IPS-20b (cell line): ENCODE measurements around the gene VGF.
"Not testable (repeated sequence)": the region's sequence is repeated elsewhere in the genome, so short reads cannot be mapped to it uniquely, and the experiment has no call there.

Experiments
- H3K27ac ChIP-seq: one replicate; pipeline ENCODE4 v1.5.1; 2013; ENCODE audit warnings: low read length
- H3K27me3 ChIP-seq: 2 replicates; pipeline ENCODE4 v1.6.1; 2013; ENCODE audit warnings: mild to moderate bottlenecking, low read length, inconsistent platforms; ENCODE audit not compliant: insufficient read depth
- H3K36me3 ChIP-seq: 2 replicates; pipeline ENCODE4 v1.6.1; 2013; ENCODE audit warnings: low read depth, mild to moderate bottlenecking, inconsistent platforms, low read length, moderate library complexity; ENCODE audit not compliant: insufficient read depth
- H3K4me1 ChIP-seq: 2 replicates; pipeline ENCODE4 v1.6.1; 2013; ENCODE audit warnings: mild to moderate bottlenecking, control low read depth, inconsistent platforms, low read length, moderate library complexity; ENCODE audit not compliant: insufficient read depth
- H3K4me3 ChIP-seq: 2 replicates; pipeline ENCODE4 v1.5.1; 2013; ENCODE audit warnings: mild to moderate bottlenecking, low read length, inconsistent platforms
- H3K9ac ChIP-seq: 2 replicates; pipeline ENCODE4 v1.6.1; 2013; ENCODE audit warnings: low read depth, mild to moderate bottlenecking, inconsistent platforms, low read length, moderate library complexity
- H3K9me3 ChIP-seq: 2 replicates; pipeline ENCODE4 v1.6.1; 2013; ENCODE audit warnings: mild to moderate bottlenecking, low read depth, low read length, inconsistent platforms; ENCODE audit not compliant: insufficient read depth

VGF gene

DNA sequence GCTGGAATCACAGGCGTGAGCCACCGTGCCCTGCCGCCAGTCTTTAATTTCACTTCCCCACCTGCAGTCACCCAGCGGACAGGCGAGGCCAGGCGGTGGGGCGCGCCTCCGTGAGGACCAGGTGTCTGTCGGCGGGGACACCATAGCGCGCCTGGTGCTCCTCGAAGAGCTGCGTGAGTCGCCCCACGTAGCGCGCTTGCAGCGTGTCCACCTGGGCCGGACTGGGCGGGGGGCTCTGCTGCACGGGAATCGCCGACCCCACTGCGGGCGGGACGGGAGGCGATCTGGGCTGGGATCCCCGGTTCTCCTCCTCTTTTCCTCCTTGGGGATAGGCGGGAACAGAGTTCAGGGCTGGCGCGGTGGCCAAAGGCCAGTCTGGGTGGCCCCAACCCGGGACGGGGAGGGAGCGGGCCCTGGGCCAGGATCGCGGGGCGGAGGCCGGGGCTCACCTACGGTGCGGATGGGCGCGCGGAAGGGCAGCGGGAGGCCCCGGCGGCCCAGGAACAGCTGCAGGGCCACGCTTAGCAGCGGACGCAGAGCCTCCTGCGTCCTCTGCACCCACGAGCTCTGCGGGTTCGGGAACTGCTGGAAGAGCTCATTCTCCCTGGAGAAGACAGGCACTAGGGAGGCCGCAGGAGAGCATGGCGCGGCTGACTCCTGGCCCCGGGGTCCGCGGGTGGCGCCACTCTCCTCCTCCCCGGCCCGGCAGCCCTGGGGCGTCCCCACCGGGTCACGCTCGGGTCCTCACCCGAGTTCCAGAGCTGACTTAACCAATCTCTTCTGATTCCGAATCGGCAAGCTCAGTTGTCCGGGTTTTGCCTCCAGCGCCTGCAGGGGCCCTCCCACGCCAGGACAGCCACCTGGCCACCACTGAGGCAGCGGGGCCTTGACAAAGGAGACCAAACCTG, 36.6 kb upstream of the VGF start:
- Histone ChIP-seq H3K9me3 (no peaks in the 10 kb centered on the region), H3K4me1 (peaks cover 4% of the 10 kb centered on the region; the same call in 1 of the 2 replicates), H3K27ac (no peak overlapping the region), H3K9ac (peak overlapping the region; percentile 34; the same call in 1 of the 2 replicates), H3K4me3 (peak overlapping the region; percentile 53; the same call in 1 of the 2 replicates), H3K27me3 (peaks cover 32% of the 10 kb centered on the region; the same call in 1 of the 2 replicates), H3K36me3 (no peaks in the 10 kb centered on the region)

GRCh38 chr7:101200862-101201599, 35.7 kb upstream of the VGF start, which contains the start of gene MOGAT3:
TSS of gene MOGAT3 (minus strand) at chr7:101201036. CDS start at chr7:101200854, 182 bp downstream.
- Histone ChIP-seq H3K9ac (peak within 1 kb of the TSS; percentile 34; the same call in 1 of the 2 replicates), H3K4me3 (peak within 1 kb of the TSS; percentile 53; the same call in 1 of the 2 replicates), H3K4me1 (peaks cover 4% of the 10 kb centered on the region; the same call in 1 of the 2 replicates), H3K27me3 (peaks cover 32% of the 10 kb centered on the region; the same call in 1 of the 2 replicates), H3K27ac (no peak within 1 kb of the TSS), H3K9me3 (no peaks in the 10 kb centered on the region), H3K36me3 (no peaks in the 10 kb centered on the region)

GRCh38 chr7:101200504-101200861, 35.1 kb upstream of the VGF start:
- Histone ChIP-seq H3K9ac (peak overlapping the region; percentile 3; the same call in 1 of the 2 replicates), H3K27ac (no peak overlapping the region), H3K9me3 (no peaks in the 10 kb centered on the region), H3K36me3 (no peaks in the 10 kb centered on the region), H3K4me3 (no peak overlapping the region), H3K4me1 (peaks cover 4% of the 10 kb centered on the region; the same call in 1 of the 2 replicates), H3K27me3 (peaks cover 32% of the 10 kb centered on the region; the same call in 1 of the 2 replicates)

DNA sequence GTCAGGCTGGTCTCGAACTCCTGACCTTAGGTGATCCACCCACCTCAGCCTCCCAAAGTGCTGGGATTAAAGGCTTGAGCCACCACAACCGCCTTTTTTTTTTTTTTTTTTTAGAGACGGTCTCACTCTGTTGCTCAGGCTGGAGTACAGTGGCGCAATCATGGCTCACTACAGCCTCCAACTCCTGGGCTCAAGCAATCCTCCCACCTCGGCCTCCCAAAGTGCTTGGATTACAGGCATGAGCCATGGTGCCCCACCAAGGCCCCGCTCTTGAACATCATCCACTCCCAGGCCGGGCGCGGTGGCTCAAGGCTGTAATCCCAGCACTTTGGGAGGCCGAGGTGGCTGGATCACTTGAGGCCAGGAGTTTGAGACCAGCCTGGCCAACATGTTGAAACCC, 34.2 kb upstream of the VGF start:
- not testable (repeated sequence) for H3K27ac ChIP-seq, H3K9me3 ChIP-seq, H3K36me3 ChIP-seq, H3K4me1 ChIP-seq, H3K9ac ChIP-seq, H3K4me3 ChIP-seq
- peaks cover 32% of the 10 kb centered on the region; the same call in 1 of the 2 replicates for H3K27me3 ChIP-seq

DNA sequence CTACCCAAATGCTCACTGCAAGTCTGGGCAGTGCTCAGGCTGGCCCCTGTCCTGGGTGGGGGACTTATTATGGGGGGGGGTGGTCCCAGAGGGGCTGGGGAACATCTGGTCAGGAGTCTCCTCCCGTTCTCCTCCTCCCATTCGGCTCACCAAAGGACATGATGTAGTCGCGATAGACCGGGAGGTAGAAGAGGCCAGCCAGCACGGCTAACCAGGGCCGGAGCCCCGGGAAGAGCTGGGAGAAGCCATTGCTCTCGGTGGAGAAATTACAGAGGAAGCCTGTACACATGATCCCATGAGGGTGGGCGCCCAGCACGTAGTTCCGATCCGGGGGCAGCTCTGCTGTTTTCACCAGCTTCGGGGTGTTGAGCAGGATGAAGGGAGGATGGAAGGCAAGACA, 33.1 kb upstream of the VGF start:
- H3K9ac ChIP-seq: no peak overlapping the region
- H3K4me1 ChIP-seq: peaks cover 4% of the 10 kb centered on the region; the same call in 1 of the 2 replicates
- H3K27me3 ChIP-seq: peaks cover 27% of the 10 kb centered on the region; the same call in 1 of the 2 replicates
- no peak overlapping the region for H3K27ac ChIP-seq
- no peaks in the 10 kb centered on the region for H3K9me3 ChIP-seq
- no peaks in the 10 kb centered on the region for H3K36me3 ChIP-seq
- H3K4me3 ChIP-seq: no peak overlapping the region

- H3K9ac ChIP-seq: no peak overlapping the region
- H3K4me3 ChIP-seq: no peak overlapping the region
- H3K9me3 ChIP-seq: no peaks in the 10 kb centered on the region
- H3K27me3 ChIP-seq: peaks cover 23% of the 10 kb centered on the region; the same call in 1 of the 2 replicates
- no peaks in the 10 kb centered on the region for H3K36me3 ChIP-seq
- H3K4me1 ChIP-seq: peaks cover 4% of the 10 kb centered on the region; the same call in 1 of the 2 replicates
- H3K27ac ChIP-seq: no peak overlapping the region
Measured at GRCh38 chr7:101197991-101198390, 32.6 kb upstream of the VGF start.

- Histone ChIP-seq H3K4me3 (no peak overlapping the region), H3K27me3 (peaks cover 3% of the 10 kb centered on the region; the same call in 1 of the 2 replicates), H3K36me3 (no peaks in the 10 kb centered on the region), H3K27ac (no peak overlapping the region), H3K9ac (no peak overlapping the region), H3K9me3 (no peaks in the 10 kb centered on the region), H3K4me1 (peaks cover 4% of the 10 kb centered on the region; the same call in 1 of the 2 replicates)
Measured at GRCh38 chr7:101195884-101196283, 30.5 kb upstream of the VGF start.

DNA sequence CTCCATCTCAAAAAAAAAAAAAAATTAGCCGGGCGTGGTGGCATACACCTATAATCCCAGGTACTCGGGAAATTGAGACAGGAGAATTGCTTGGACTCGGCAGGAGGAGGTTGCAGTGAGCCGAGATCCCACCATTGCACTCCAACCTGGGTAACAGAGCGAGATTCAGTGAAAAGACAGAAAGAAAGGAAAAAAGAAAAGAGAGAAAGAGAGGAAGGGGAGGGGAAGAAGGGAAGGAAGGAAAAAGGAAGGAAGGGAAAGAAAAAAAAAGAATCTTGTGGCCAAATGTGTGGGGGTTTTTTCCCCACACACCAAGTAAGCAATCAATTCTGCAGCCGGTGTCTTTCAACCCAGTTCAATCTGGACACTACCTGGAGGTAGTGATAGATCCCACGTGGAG, 23.7 kb upstream of the VGF start:
- no peaks in the 10 kb centered on the region for H3K4me1 ChIP-seq
- no peaks in the 10 kb centered on the region for H3K27me3 ChIP-seq
- no peak overlapping the region for H3K27ac ChIP-seq
- no peaks in the 10 kb centered on the region for H3K9me3 ChIP-seq
- H3K4me3 ChIP-seq: no peak overlapping the region
- H3K36me3 ChIP-seq: no peaks in the 10 kb centered on the region
- H3K9ac ChIP-seq: no peak overlapping the region

DNA sequence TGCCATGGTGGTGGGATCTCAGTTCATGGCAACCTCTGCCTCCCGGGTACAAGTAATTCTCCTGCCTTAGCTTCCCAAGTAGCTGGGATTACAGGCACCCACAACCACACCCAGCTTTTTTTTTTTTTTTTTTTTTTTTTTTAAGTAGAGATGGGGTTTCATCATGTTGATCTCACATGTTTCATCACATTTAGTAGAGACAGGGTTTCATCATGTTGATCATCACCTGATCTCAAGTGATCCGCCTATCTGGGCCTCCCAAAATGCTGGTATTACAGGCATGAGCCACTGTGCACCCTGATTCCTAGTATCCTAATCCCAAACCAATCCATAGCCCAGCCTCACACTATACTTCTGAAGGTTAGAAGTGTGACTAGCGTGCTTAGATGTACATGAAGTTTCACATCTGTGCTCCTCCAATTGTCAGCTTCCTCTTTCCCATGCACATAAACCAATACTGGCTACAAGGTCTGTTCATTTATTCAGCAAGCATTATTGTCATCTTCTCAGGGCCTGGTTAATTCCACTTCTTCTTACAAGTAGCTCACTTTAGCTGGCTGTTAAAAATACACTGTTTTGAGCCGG, 21.6 kb upstream of the VGF start:
- Histone ChIP-seq H3K27me3 (no peaks in the 10 kb centered on the region), H3K36me3 (no peaks in the 10 kb centered on the region), H3K4me1 (peaks cover 2% of the 10 kb centered on the region; the same call in 1 of the 2 replicates), H3K9me3 (no peaks in the 10 kb centered on the region), H3K9ac (no peak overlapping the region), H3K27ac (no peak overlapping the region), H3K4me3 (no peak overlapping the region)

DNA sequence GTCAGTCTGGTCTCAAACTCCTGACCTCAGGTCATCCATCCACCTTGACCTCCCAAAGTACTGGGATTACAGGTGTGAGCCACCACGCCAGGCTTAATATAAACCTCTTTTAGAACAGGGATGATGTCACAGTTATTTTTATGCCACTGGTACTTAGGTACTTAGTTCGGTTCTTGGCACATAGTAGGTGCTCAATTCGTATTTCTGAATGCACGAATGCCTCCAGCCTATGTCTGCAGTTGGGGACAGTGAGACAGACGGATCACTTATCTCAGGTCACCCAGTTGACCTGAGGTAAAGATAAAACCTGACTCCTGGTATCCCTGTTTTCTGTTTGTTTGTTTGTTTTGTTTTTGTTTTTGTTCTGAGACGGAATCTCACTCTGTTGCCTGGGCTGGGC, 20.8 kb upstream of the VGF start:
- peaks cover 2% of the 10 kb centered on the region; the same call in 1 of the 2 replicates for H3K4me1 ChIP-seq
- peaks cover 3% of the 10 kb centered on the region; the same call in 1 of the 2 replicates for H3K27me3 ChIP-seq
- H3K9ac ChIP-seq: no peak overlapping the region
- no peak overlapping the region for H3K4me3 ChIP-seq
- H3K9me3 ChIP-seq: no peaks in the 10 kb centered on the region
- no peaks in the 10 kb centered on the region for H3K36me3 ChIP-seq
- H3K27ac ChIP-seq: no peak overlapping the region

GRCh38 chr7:101185258-101185839, 20.0 kb upstream of the VGF start:
- peaks cover 5% of the 10 kb centered on the region; the same call in 1 of the 2 replicates for H3K4me1 ChIP-seq
- no peaks in the 10 kb centered on the region for H3K36me3 ChIP-seq
- no peak overlapping the region for H3K4me3 ChIP-seq
- H3K9ac ChIP-seq: no peak overlapping the region
- H3K9me3 ChIP-seq: no peaks in the 10 kb centered on the region
- H3K27ac ChIP-seq: no peak overlapping the region
- peaks cover 11% of the 10 kb centered on the region for H3K27me3 ChIP-seq
